H1 (cell line): ENCODE measurements around the gene SLC22A6. TPM values are rescaled to one million over a fixed set of nuclear protein-coding genes. Genes with fewer than 3 reads are reported as not detected.

ENCODE experiments used
- EGR1 ChIP-seq: IDR thresholded peaks from 2 replicates; pipeline ENCODE4 v1.6.1; 2011; ENCODE audit warnings: low read depth, low read length, borderline replicate concordance
- EZH2 ChIP-seq: fragments of 200-600 bp; sonication (generic); IDR thresholded peaks from 2 replicates; pipeline ENCODE4 v1.7.1; 2012; ENCODE audit warnings: low read depth, mild to moderate bottlenecking, moderate library complexity, low read length, inconsistent platforms; ENCODE audit not compliant: severe bottlenecking
- FOSL1 ChIP-seq: IDR thresholded peaks from 2 replicates; pipeline ENCODE4 v1.6.1; 2011; ENCODE audit warnings: mild to moderate bottlenecking, low read depth, low read length, moderate library complexity; ENCODE audit not compliant: insufficient read depth
- HDAC6 ChIP-seq: IDR thresholded peaks from one replicate; pipeline ENCODE4 v1.7.1; 2012; ENCODE audit warnings: low read depth, mild to moderate bottlenecking, inconsistent platforms, low read length, moderate library complexity
- KDM1A ChIP-seq: fragments of 200-600, 300-600 bp; sonication (generic); IDR thresholded peaks from 2 replicates; pipeline ENCODE4 v1.7.1; 2016; ENCODE audit warnings: mild to moderate bottlenecking, low read length, borderline replicate concordance
- SIX5 ChIP-seq: IDR thresholded peaks from 2 replicates; pipeline ENCODE4 v1.6.1; 2011; ENCODE audit warnings: mild to moderate bottlenecking, low read depth, low read length
- SP2 ChIP-seq: IDR thresholded peaks from 2 replicates; pipeline ENCODE4 v1.6.1; 2012; ENCODE audit warnings: mild to moderate bottlenecking, low read length, inconsistent platforms
- TBP ChIP-seq: IDR thresholded peaks from 2 replicates; pipeline ENCODE4 v1.6.1; 2011; ENCODE audit warnings: low read depth, low read length, improper control_type of control experiment
- TEAD4 ChIP-seq: IDR thresholded peaks from 2 replicates; pipeline ENCODE4 v1.6.1; 2012; ENCODE audit warnings: low read depth, low read length, inconsistent platforms, mixed read lengths
- USF2 ChIP-seq: IDR thresholded peaks from 2 replicates; pipeline ENCODE4 v1.6.1; 2011; ENCODE audit warnings: low read length, improper control_type of control experiment
- polyA plus RNA-seq, 7 experiments: library from polyadenylated mRNA; depleted of rRNA in 3 of 7; stranded (reverse) in 5 of 7; unstranded in 2 of 7; fragments of >200 nt in 5 of 7; fragments of 200-250 nt in 2 of 7; gene quantifications; 1 replicate in 5 of 7; 2 replicates in 1 of 7; 4 replicates in 1 of 7; pipeline versions ENCODE4 v1.2.1 to v1.2.3, GENCODE V29; 2011 to 2013; ENCODE audit warnings: missing spikeins in 2 of 7, mixed read lengths in 2 of 7
- total RNA-seq: library from RNA; stranded (reverse); fragmentation: NEBNext Ultra II Directional; extraction: Animal tissue kit (Norgen Biotek cat#: 25700); gene quantifications from 2 replicates; pipeline ENCODE4 v1.2.1, GENCODE V29; 2021

SLC22A6 gene
- total and polyA plus RNA-seq, 2 of the 8 experiments (the other 6 are each of a cell fraction or from before 2014, with no cell fraction given) = not detected

GRCh38 chr11:62933285-62933684, 51.5 kb downstream of the SLC22A6 start (continued):
- TF ChIP-seq USF2 (no peak), EGR1 (no peak), TEAD4 (no peak), TBP (no peak), SIX5 (no peak), KDM1A (no peak), EZH2 (no peak), HDAC6 (no peak), SP2 (no peak), FOSL1 (no peak)
